IMR-90 (cell line): ENCODE results near the gene SH3BP4. TPM values are rescaled to one million over a fixed set of nuclear protein-coding genes. Genes with fewer than 3 reads are reported as not detected.

Experiments
- ATAC-seq: fragments of 200-7000 bp; cut with Tn5 transposase; 2 replicates; pipeline ENCODE4 v1.9.1; 2020; ENCODE audit warnings: low read depth, mild to moderate bottlenecking, moderate library complexity
- BruUV-seq: library from RNA; stranded (reverse); fragments of 400-500 nt; replicated peaks from 2 replicates; lab custom pipeline; 2021; lab: Mats Ljungman, UMichigan
- CTCF ChIA-PET: fragments of 300-600 bp; formaldehyde crosslinking; extraction: SDS; loops from one replicate; lab custom pipeline; 2021; ENCODE audit warnings: antibody characterized with exemption; lab: Yijun Ruan, JAX
- POLR2A ChIA-PET: fragments of 300-600 bp; sonication (Branson Sonifier 250); formaldehyde crosslinking; loops from one replicate; lab custom pipeline; 2022; ENCODE audit warnings: antibody characterized with exemption; ENCODE audit not compliant: unreplicated experiment; lab: Charles Lee
- DNase-seq: peaks from one replicate; pipeline ENCODE4 v3.0.0; 2013
- H2AFZ ChIP-seq: replicated peaks from 2 replicates; pipeline ENCODE3; 2013; ENCODE audit warnings: low read length, mild to moderate bottlenecking; ENCODE audit not compliant: poor library complexity
- H2AK5ac ChIP-seq: 2 replicates; pipeline ENCODE4 v1.6.1; 2013; ENCODE audit warnings: low read depth, low read length, inconsistent platforms
- H2AK9ac ChIP-seq: replicated peaks from 2 replicates; pipeline ENCODE3; 2013; ENCODE audit warnings: mild to moderate bottlenecking, low read depth, low read length, moderate library complexity; ENCODE audit not compliant: poor library complexity
- H2BK120ac ChIP-seq: 2 replicates; pipeline ENCODE4 v1.6.1; 2013; ENCODE audit warnings: low read depth, low read length, inconsistent platforms
- H2BK15ac ChIP-seq: 3 replicates; pipeline ENCODE4 v1.6.1; 2013; ENCODE audit warnings: low read depth, low read length, inconsistent platforms
- H2BK20ac ChIP-seq: 2 replicates; pipeline ENCODE4 v1.6.1; 2013; ENCODE audit warnings: low read depth, mild to moderate bottlenecking, inconsistent platforms, low read length, moderate library complexity
- H2BK5ac ChIP-seq: 2 replicates; pipeline ENCODE4 v1.6.1; 2013; ENCODE audit warnings: mild to moderate bottlenecking, low read depth, low read length, inconsistent platforms; ENCODE audit not compliant: poor library complexity, severe bottlenecking
- H3K14ac ChIP-seq: replicated peaks from 2 replicates; pipeline ENCODE4 v1.6.1; 2013; ENCODE audit warnings: low read depth, low read length, inconsistent platforms
- H3K18ac ChIP-seq: 2 replicates; pipeline ENCODE4 v1.6.1; 2013; ENCODE audit warnings: low read depth, low read length, control low read depth
- H3K23ac ChIP-seq: 2 replicates; pipeline ENCODE4 v1.6.1; 2013; ENCODE audit warnings: low read depth, low read length, inconsistent platforms
- H3K27ac ChIP-seq: 2 replicates; pipeline ENCODE4 v1.5.1; 2013; ENCODE audit warnings: mild to moderate bottlenecking, control low read depth, low read length; ENCODE audit not compliant: insufficient read depth
- H3K27me3 ChIP-seq: 2 replicates; pipeline ENCODE4 v1.6.1; 2013; ENCODE audit warnings: low read length; ENCODE audit not compliant: control insufficient read depth, insufficient read depth
- H3K36me3 ChIP-seq: 2 replicates; pipeline ENCODE4 v1.6.1; 2013; ENCODE audit warnings: low read length, mixed read lengths; ENCODE audit not compliant: control insufficient read depth, insufficient read depth
- H3K4ac ChIP-seq: 2 replicates; pipeline ENCODE4 v1.6.1; 2013; ENCODE audit warnings: low read depth, low read length, inconsistent platforms
- H3K4me1 ChIP-seq: 2 replicates; pipeline ENCODE4 v1.6.1; 2013; ENCODE audit warnings: low read length, mixed read lengths; ENCODE audit not compliant: control insufficient read depth, insufficient read depth
- H3K4me2 ChIP-seq: 2 replicates; pipeline ENCODE4 v1.6.1; 2013; ENCODE audit warnings: low read depth, mild to moderate bottlenecking, control low read depth, low read length, moderate library complexity
- H3K4me3 ChIP-seq: 2 replicates; pipeline ENCODE4 v1.5.1; 2013; ENCODE audit warnings: low read depth, mild to moderate bottlenecking, control low read depth, low read length, moderate library complexity; ENCODE audit not compliant: insufficient read depth
- H3K56ac ChIP-seq: 2 replicates; pipeline ENCODE4 v1.6.1; 2013; ENCODE audit warnings: low read length, inconsistent platforms; ENCODE audit not compliant: insufficient read depth; ENCODE audit errors: extremely low read depth
- H3K79me1 ChIP-seq, 2 experiments: 2 replicates each; pipeline ENCODE4 v1.6.1; 2013; ENCODE audit warnings: low read length in 2 of 2, inconsistent platforms in 1 of 2, low read depth in 1 of 2
- H3K9ac ChIP-seq: 2 replicates; pipeline ENCODE4 v1.6.1; 2013; ENCODE audit warnings: low read depth, low read length, control low read depth
- H3K9me1 ChIP-seq: 2 replicates; pipeline ENCODE4 v1.6.1; 2013; ENCODE audit warnings: low read length, inconsistent platforms; ENCODE audit not compliant: insufficient read depth
- H3K9me3 ChIP-seq: 2 replicates; pipeline ENCODE4 v1.6.1; 2013; ENCODE audit warnings: low read length; ENCODE audit not compliant: control insufficient read depth, insufficient read depth
- H4K20me1 ChIP-seq: 2 replicates; pipeline ENCODE4 v1.6.1; 2013; ENCODE audit warnings: low read length, inconsistent platforms; ENCODE audit not compliant: insufficient read depth
- H4K5ac ChIP-seq: 2 replicates; pipeline ENCODE4 v1.6.1; 2013; ENCODE audit warnings: mild to moderate bottlenecking, low read depth, low read length, control low read depth
- H4K8ac ChIP-seq, 2 experiments: 2 replicates each; pipeline ENCODE4 v1.6.1; 2013; ENCODE audit warnings: low read depth in 2 of 2, low read length in 2 of 2, control low read depth in 1 of 2, inconsistent platforms in 1 of 2
- H4K91ac ChIP-seq: 2 replicates; pipeline ENCODE4 v1.6.1; 2013; ENCODE audit warnings: low read depth, low read length, inconsistent platforms; ENCODE audit not compliant: insufficient read depth
- BHLHE40 ChIP-seq: fragments of 150-350 bp; IDR thresholded peaks from 2 replicates; pipeline ENCODE4 v1.6.1; 2016; ENCODE audit warnings: mild to moderate bottlenecking, low read depth, low read length
- CEBPB ChIP-seq: IDR thresholded peaks from 2 replicates; pipeline ENCODE4 v1.6.1; 2012; ENCODE audit warnings: low read depth, low read length, improper control_type of control experiment
- CHD1 ChIP-seq: IDR thresholded peaks from 2 replicates; pipeline ENCODE4 v1.6.1; 2012; ENCODE audit warnings: low read depth, low read length, improper control_type of control experiment
- NFE2L2 ChIP-seq: fragments of 150-350 bp; IDR thresholded peaks from 2 replicates; pipeline ENCODE4 v1.6.1; 2016; ENCODE audit warnings: low read depth, mild to moderate bottlenecking, low read length
- POLR2A ChIP-seq: IDR thresholded peaks from 2 replicates; pipeline ENCODE4 v1.6.1; 2012; ENCODE audit warnings: mild to moderate bottlenecking, low read depth, low read length
- RAD21 ChIP-seq: IDR thresholded peaks from 2 replicates; pipeline ENCODE4 v1.6.1; 2012; ENCODE audit warnings: low read length, improper control_type of control experiment
- RFX5 ChIP-seq: IDR thresholded peaks from 2 replicates; pipeline ENCODE4 v1.8.0; 2012; ENCODE audit warnings: low read depth, mild to moderate bottlenecking, low read length, moderate library complexity
- SMC3 ChIP-seq: fragments of 150-350 bp; IDR thresholded peaks from 2 replicates; pipeline ENCODE4 v1.6.1; 2016; ENCODE audit warnings: low read depth, mild to moderate bottlenecking, antibody characterized with exemption, low read length, moderate library complexity
- WGBS, 2 experiments: methylation state at CpG; one replicate each; pipeline versions ENCODE4 v1.1.5 to v1.1.7; 2013; ENCODE audit warnings: missing lambda C conversion rate in 2 of 2; ENCODE audit not compliant: insufficient read length in 1 of 2; ENCODE audit errors: extremely low coverage in 2 of 2; 5-methylcytosine and 5-hydroxymethylcytosine counted together
- dilution Hi-C: fragments of 300-500 bp; cut with HindIII; formaldehyde crosslinking; loops from one replicate; pipeline ENCODE4 v1.14.3; 2018; ENCODE audit warnings: low sequenced_read_pairs; ENCODE audit not compliant: unreplicated experiment
- in situ Hi-C: fragments of 300-500 bp; cut with MboI; formaldehyde crosslinking; loops from 3 replicates; pipeline ENCODE4 v1.14.3; 2019; ENCODE audit warnings: low sequenced_read_pairs, inconsistent platforms, mixed read lengths
- intact Hi-C: fragments of 100-400 bp; cut with micrococcal nuclease; formaldehyde crosslinking; loops from 2 replicates; pipeline ENCODE4 v1.10.0; 2022
- polyA plus RNA-seq, 3 experiments: library from polyadenylated mRNA; depleted of rRNA; stranded (reverse); fragments of >200 nt; gene quantifications; 2 replicates each; pipeline ENCODE4 v1.2.3, GENCODE V29; 2012; ENCODE audit warnings: low replicate concordance in 1 of 3
- total RNA-seq: library from RNA; depleted of rRNA; stranded (reverse); fragments of >200 nt; gene quantifications from 2 replicates; pipeline ENCODE4 v1.2.3, GENCODE V29; 2012
- TF ChIP-seq, protein P1 (sequence below): fragments of 150-350 bp; IDR thresholded peaks from 2 replicates; pipeline ENCODE4 v1.6.1; 2017; ENCODE audit warnings: mild to moderate bottlenecking, antibody characterized with exemption, low read length, low read depth
- TF ChIP-seq, protein P2 (sequence below): fragments of 150-350 bp; IDR thresholded peaks from 2 replicates; pipeline ENCODE4 v1.6.1; 2016; ENCODE audit warnings: low read depth, mild to moderate bottlenecking, low read length, moderate library complexity, borderline replicate concordance
- TF ChIP-seq, protein P3 (sequence below): conservative IDR thresholded peaks from 2 replicates; pipeline ENCODE4 v1.5.1; 2012; ENCODE audit warnings: mild to moderate bottlenecking, low read depth, low read length, improper control_type of control experiment

Gene SH3BP4
- total and polyA plus RNA-seq, 2 of the 4 experiments (the other 2 are of a cell fraction) = 104 to 122 TPM

DNA sequence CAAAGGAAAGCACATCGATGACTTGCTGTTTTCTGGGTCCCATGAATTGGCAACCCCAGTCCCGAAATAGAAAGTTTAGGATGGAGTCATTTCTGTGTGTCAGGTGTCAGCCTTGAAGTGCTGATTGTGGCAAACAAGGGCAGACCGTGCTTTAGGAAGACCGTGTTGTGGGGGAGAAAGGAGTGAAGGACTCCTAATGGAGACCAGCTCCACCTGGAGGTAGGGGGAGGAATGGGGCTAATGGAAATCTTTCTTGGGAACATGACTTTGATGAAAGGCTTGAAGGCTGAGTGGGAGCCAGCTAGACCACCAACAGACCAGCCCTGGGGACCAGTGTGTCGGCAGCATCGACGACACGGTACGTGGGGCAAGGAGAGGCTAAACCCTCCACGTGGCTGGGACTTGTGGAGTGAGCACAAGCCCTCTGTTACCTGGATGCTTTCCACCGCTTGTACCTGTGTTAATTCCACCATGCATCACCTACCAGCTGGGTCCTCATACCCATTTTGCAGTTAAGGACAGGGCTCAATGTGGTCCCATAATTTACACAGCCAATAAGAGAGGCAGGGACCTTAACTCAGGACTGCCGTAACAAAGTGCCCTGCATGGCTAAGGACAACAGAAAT, 104.2 kb downstream of the SH3BP4 start:
- no peak overlapping the region for H4K5ac ChIP-seq
- H2BK120ac ChIP-seq = no peak overlapping the region
- BruUV-seq = no TSS peak
- peaks cover 46% of the 10 kb centered on the region for H3K36me3 ChIP-seq
- H3K4ac ChIP-seq = no peak overlapping the region
- no peak overlapping the region for H2BK20ac ChIP-seq
- H3K9ac ChIP-seq = no peak overlapping the region
- no peak overlapping the region for H3K4me3 ChIP-seq
- POLR2A ChIA-PET = no interaction called here
- H3K79me1 ChIP-seq = peaks cover 41 to 57% of the 10 kb centered on the region in 2 experiments
- H2AK9ac ChIP-seq = no peak overlapping the region
- H3K56ac ChIP-seq = no peak overlapping the region
- TF ChIP-seq, protein P1, sequence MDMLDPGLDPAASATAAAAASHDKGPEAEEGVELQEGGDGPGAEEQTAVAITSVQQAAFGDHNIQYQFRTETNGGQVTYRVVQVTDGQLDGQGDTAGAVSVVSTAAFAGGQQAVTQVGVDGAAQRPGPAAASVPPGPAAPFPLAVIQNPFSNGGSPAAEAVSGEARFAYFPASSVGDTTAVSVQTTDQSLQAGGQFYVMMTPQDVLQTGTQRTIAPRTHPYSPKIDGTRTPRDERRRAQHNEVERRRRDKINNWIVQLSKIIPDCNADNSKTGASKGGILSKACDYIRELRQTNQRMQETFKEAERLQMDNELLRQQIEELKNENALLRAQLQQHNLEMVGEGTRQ = no peak
- TF ChIP-seq RFX5 (no peak), RAD21 (peak; percentile 37), SMC3 (peak; percentile 25; the same call in 1 of the 2 replicates), CHD1 (no peak), NFE2L2 (no peak), CEBPB (no peak), POLR2A (no peak), BHLHE40 (no peak)
- TF ChIP-seq, protein P2, sequence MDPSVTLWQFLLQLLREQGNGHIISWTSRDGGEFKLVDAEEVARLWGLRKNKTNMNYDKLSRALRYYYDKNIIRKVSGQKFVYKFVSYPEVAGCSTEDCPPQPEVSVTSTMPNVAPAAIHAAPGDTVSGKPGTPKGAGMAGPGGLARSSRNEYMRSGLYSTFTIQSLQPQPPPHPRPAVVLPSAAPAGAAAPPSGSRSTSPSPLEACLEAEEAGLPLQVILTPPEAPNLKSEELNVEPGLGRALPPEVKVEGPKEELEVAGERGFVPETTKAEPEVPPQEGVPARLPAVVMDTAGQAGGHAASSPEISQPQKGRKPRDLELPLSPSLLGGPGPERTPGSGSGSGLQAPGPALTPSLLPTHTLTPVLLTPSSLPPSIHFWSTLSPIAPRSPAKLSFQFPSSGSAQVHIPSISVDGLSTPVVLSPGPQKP = no peak
- TF ChIP-seq, protein P3, sequence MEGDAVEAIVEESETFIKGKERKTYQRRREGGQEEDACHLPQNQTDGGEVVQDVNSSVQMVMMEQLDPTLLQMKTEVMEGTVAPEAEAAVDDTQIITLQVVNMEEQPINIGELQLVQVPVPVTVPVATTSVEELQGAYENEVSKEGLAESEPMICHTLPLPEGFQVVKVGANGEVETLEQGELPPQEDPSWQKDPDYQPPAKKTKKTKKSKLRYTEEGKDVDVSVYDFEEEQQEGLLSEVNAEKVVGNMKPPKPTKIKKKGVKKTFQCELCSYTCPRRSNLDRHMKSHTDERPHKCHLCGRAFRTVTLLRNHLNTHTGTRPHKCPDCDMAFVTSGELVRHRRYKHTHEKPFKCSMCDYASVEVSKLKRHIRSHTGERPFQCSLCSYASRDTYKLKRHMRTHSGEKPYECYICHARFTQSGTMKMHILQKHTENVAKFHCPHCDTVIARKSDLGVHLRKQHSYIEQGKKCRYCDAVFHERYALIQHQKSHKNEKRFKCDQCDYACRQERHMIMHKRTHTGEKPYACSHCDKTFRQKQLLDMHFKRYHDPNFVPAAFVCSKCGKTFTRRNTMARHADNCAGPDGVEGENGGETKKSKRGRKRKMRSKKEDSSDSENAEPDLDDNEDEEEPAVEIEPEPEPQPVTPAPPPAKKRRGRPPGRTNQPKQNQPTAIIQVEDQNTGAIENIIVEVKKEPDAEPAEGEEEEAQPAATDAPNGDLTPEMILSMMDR = peak; percentile 47
- no peak overlapping the region for H2BK5ac ChIP-seq
- no peak overlapping the region for H3K14ac ChIP-seq
- peaks cover 40% of the 10 kb centered on the region for H4K20me1 ChIP-seq
- dilution Hi-C loops = no loop called here
- peaks cover 6% of the 10 kb centered on the region for H3K4me1 ChIP-seq
- H2AFZ ChIP-seq = no peak overlapping the region
- CTCF ChIA-PET = no interaction called here
- peaks cover 44% of the 10 kb centered on the region for H3K9me1 ChIP-seq
- no peak for ATAC-seq
- H4K91ac ChIP-seq = no peak overlapping the region
- no peak for DNase-seq
- intact Hi-C loops = no loop called here
- 0 out of 2 replicates have a peak overlapping the region, but pooled peaks have one; percentile 19 for H2AK5ac ChIP-seq
- no peak overlapping the region for H3K23ac ChIP-seq
- no peak overlapping the region for H3K4me2 ChIP-seq
- no peak overlapping the region for H3K18ac ChIP-seq
- in situ Hi-C loops = no loop called here
- peak overlapping the region in 1 of 2 experiments; percentile 34; a peak in 2 of 4 replicates for H4K8ac ChIP-seq
- no peaks in the 10 kb centered on the region for H3K27me3 ChIP-seq
- H2BK15ac ChIP-seq = no peak overlapping the region
- no peak overlapping the region for H3K27ac ChIP-seq
- no peaks in the 10 kb centered on the region for H3K9me3 ChIP-seq
- 94% methylated on average over 3 of the region's 12 CpGs; no CpG with 5 or more reads in 1 of the 2 experiments for WGBS, 2 experiments
